HepG2 (cell line): ENCODE data around the gene PTAR1. TPM values are rescaled to one million over a fixed set of nuclear protein-coding genes. Genes with fewer than 3 reads are reported as not detected.

Experiments used
- FUBP1 ChIP-seq: sonication (generic); formaldehyde crosslinking; IDR thresholded peaks from 2 replicates; pipeline ENCODE4 v1.5.1; 2020; ENCODE audit warnings: missing genetic modification reagents, mild to moderate bottlenecking, borderline replicate concordance
- GATA4 ChIP-seq: sonication (generic); IDR thresholded peaks from 2 replicates; pipeline ENCODE4 v1.6.1; 2016; ENCODE audit warnings: antibody characterized with exemption, low read depth, borderline replicate concordance
- HHEX ChIP-seq: IDR thresholded peaks from 2 replicates; pipeline ENCODE4 v1.6.1; 2016; ENCODE audit warnings: control low read depth
- NPAS2 ChIP-seq: sonication (generic); formaldehyde crosslinking; IDR thresholded peaks from 2 replicates; pipeline ENCODE4 v1.8.0; 2022; ENCODE audit warnings: mild to moderate bottlenecking, missing genetic modification reagents, borderline replicate concordance
- PAF1 ChIP-seq: IDR thresholded peaks from 2 replicates; pipeline ENCODE4 v1.6.1; 2016; ENCODE audit warnings: missing genetic modification reagents, missing compliant biosample characterization
- PCBP1 ChIP-seq: fragments of 200-400 bp; formaldehyde crosslinking; IDR thresholded peaks from 2 replicates; pipeline ENCODE4 v1.6.1; 2017; ENCODE audit warnings: mild to moderate bottlenecking, low read depth, low read length, borderline replicate concordance
- PPARG ChIP-seq: conservative IDR thresholded peaks from 2 replicates; pipeline ENCODE4 v1.6.1; 2016; ENCODE audit warnings: missing biosample characterization, missing genetic modification reagents
- RFXANK ChIP-seq: IDR thresholded peaks from 2 replicates; pipeline ENCODE4 v1.6.1; 2016
- SOX6 ChIP-seq, 2 experiments: fragments of 450-650 bp in 1 of 2; sonication (generic) in 1 of 2; formaldehyde crosslinking in 1 of 2; IDR thresholded peaks; 2 replicates each; pipeline versions ENCODE4 v1.4.0 to v1.6.1; 2017 to 2020; ENCODE audit warnings: antibody characterized with exemption in 1 of 2, mild to moderate bottlenecking in 1 of 2, missing genetic modification reagents in 1 of 2
- U2AF1 ChIP-seq: fragments of 200-400 bp; formaldehyde crosslinking; optimal IDR thresholded peaks from 2 replicates; pipeline ENCODE3; 2017; ENCODE audit warnings: mild to moderate bottlenecking, low read depth, low read length
- ZNF232 ChIP-seq: sonication (generic); formaldehyde crosslinking; IDR thresholded peaks from 2 replicates; pipeline ENCODE4 v1.4.0; 2020; ENCODE audit warnings: missing genetic modification reagents, borderline replicate concordance
- ZNF253 ChIP-seq: sonication (generic); formaldehyde crosslinking; IDR thresholded peaks from 2 replicates; pipeline ENCODE4 v1.8.0; 2022; ENCODE audit warnings: mild to moderate bottlenecking, missing genetic modification reagents, borderline replicate concordance
- ZNF264 ChIP-seq: sonication (generic); formaldehyde crosslinking; IDR thresholded peaks from 2 replicates; pipeline ENCODE4 v1.4.0; 2020; ENCODE audit warnings: missing genetic modification reagents
- ZNF280B ChIP-seq: sonication (generic); formaldehyde crosslinking; IDR thresholded peaks from 2 replicates; pipeline ENCODE4 v1.5.0; 2020; ENCODE audit warnings: missing genetic modification reagents, mild to moderate bottlenecking, borderline replicate concordance
- ZNF557 ChIP-seq: sonication (generic); formaldehyde crosslinking; IDR thresholded peaks from 2 replicates; pipeline ENCODE4 v1.4.0; 2020; ENCODE audit warnings: missing genetic modification reagents
- ZNF580 ChIP-seq: IDR thresholded peaks from 2 replicates; pipeline ENCODE4 v1.6.1; 2016; ENCODE audit warnings: low read depth, borderline replicate concordance
- ZZZ3 ChIP-seq: sonication (generic); formaldehyde crosslinking; IDR thresholded peaks from 2 replicates; pipeline ENCODE4 v1.4.0; 2020; ENCODE audit warnings: missing genetic modification reagents, mild to moderate bottlenecking, borderline replicate concordance
- polyA plus RNA-seq, 8 experiments: library from polyadenylated mRNA; depleted of rRNA in 3 of 8; stranded (reverse) in 7 of 8; unstranded in 1 of 8; fragments of >200 nt; fragmentation: Illumina TruSeq in 4 of 8; extraction: Trizol in 4 of 8; gene quantifications; 2 replicates each; pipeline versions ENCODE4 v1.2.1 to v1.2.3, GENCODE V29; 2011 to 2016; ENCODE audit warnings: low read depth in 4 of 8, missing spikeins in 1 of 8, mixed read lengths in 1 of 8; ENCODE audit not compliant: insufficient read depth in 1 of 8
- total RNA-seq, 5 experiments: library from RNA; depleted of rRNA; stranded (reverse); fragments of >200 nt; fragmentation: Illumina TruSeq; extraction: Trizol; gene quantifications; 2 replicates each; pipeline ENCODE4 v1.2.3, GENCODE V29; 2016; ENCODE audit warnings: low read depth in 1 of 5
- TF ChIP-seq, protein P1 (sequence below): IDR thresholded peaks from 2 replicates; pipeline ENCODE4 v1.6.1; 2016; ENCODE audit warnings: mild to moderate bottlenecking, missing biosample characterization, missing genetic modification reagents
- TF ChIP-seq, protein P2 (sequence below): sonication (generic); formaldehyde crosslinking; IDR thresholded peaks from 2 replicates; pipeline ENCODE4 v1.4.0; 2020; ENCODE audit warnings: missing genetic modification reagents, borderline replicate concordance

The PTAR1 gene
- total and polyA plus RNA-seq, 2 of the 13 experiments (the other 11 are each of a cell fraction or from before 2014, with no cell fraction given): 26.5 to 42.1 TPM

- TF ChIP-seq FUBP1 (CRISPR knock-in tag) (no peak), ZNF580 (CRISPR knock-in tag) (no peak), PAF1 (CRISPR knock-in tag) (no peak), GATA4 (no peak), ZNF557 (CRISPR knock-in tag) (no peak), ZNF232 (CRISPR knock-in tag) (no peak), PPARG (no peak), ZNF264 (CRISPR knock-in tag) (no peak), NPAS2 (no peak), U2AF1 (no peak), ZNF280B (CRISPR knock-in tag) (no peak), ZNF253 (CRISPR knock-in tag) (no peak), SOX6 (IDR thresholded peaks at IDR 0.05) (no peak), SOX6 (CRISPR knock-in tag; IDR thresholded peaks at IDR 0.05) (peak; percentile 91), PCBP1 (no peak), RFXANK (CRISPR knock-in tag) (no peak), HHEX (no peak), ZZZ3 (CRISPR knock-in tag) (no peak)
- TF ChIP-seq, protein P1, sequence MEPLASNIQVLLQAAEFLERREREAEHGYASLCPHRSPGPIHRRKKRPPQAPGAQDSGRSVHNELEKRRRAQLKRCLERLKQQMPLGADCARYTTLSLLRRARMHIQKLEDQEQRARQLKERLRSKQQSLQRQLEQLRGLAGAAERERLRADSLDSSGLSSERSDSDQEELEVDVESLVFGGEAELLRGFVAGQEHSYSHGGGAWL (CRISPR knock-in tag): no peak
- TF ChIP-seq, protein P2, sequence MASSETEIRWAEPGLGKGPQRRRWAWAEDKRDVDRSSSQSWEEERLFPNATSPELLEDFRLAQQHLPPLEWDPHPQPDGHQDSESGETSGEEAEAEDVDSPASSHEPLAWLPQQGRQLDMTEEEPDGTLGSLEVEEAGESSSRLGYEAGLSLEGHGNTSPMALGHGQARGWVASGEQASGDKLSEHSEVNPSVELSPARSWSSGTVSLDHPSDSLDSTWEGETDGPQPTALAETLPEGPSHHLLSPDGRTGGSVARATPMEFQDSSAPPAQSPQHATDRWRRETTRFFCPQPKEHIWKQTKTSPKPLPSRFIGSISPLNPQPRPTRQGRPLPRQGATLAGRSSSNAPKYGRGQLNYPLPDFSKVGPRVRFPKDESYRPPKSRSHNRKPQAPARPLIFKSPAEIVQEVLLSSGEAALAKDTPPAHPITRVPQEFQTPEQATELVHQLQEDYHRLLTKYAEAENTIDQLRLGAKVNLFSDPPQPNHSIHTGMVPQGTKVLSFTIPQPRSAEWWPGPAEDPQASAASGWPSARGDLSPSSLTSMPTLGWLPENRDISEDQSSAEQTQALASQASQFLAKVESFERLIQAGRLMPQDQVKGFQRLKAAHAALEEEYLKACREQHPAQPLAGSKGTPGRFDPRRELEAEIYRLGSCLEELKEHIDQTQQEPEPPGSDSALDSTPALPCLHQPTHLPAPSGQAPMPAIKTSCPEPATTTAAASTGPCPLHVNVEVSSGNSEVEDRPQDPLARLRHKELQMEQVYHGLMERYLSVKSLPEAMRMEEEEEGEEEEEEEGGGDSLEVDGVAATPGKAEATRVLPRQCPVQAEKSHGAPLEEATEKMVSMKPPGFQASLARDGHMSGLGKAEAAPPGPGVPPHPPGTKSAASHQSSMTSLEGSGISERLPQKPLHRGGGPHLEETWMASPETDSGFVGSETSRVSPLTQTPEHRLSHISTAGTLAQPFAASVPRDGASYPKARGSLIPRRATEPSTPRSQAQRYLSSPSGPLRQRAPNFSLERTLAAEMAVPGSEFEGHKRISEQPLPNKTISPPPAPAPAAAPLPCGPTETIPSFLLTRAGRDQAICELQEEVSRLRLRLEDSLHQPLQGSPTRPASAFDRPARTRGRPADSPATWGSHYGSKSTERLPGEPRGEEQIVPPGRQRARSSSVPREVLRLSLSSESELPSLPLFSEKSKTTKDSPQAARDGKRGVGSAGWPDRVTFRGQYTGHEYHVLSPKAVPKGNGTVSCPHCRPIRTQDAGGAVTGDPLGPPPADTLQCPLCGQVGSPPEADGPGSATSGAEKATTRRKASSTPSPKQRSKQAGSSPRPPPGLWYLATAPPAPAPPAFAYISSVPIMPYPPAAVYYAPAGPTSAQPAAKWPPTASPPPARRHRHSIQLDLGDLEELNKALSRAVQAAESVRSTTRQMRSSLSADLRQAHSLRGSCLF (CRISPR knock-in tag): no peak
Observed at GRCh38 chr9:69755205-69755604, 4.6 kb downstream of the PTAR1 start (continued).
